K562 (cell line): ENCODE measurements around the gene NDUFA13. TPM values are rescaled to one million over a fixed set of nuclear protein-coding genes. Genes with fewer than 3 reads are reported as not detected.

Experiments
- ATF7 ChIP-seq: fragments of 450-650 bp; IDR thresholded peaks from 2 replicates; pipeline ENCODE4 v1.7.1; 2014; ENCODE audit warnings: mild to moderate bottlenecking, moderate library complexity
- HNRNPLL ChIP-seq: fragments of 200-400 bp; formaldehyde crosslinking; IDR thresholded peaks from 2 replicates; pipeline ENCODE4 v1.6.1; 2017; ENCODE audit warnings: low read length, low read depth, mild to moderate bottlenecking; ENCODE audit not compliant: poor library complexity, severe bottlenecking
- JUNB ChIP-seq: fragments of 450-650 bp; formaldehyde crosslinking; conservative IDR thresholded peaks from 2 replicates; pipeline ENCODE4 v1.4.0; 2020; ENCODE audit warnings: mild to moderate bottlenecking
- KLF1 ChIP-seq: fragments of 450-650 bp; IDR thresholded peaks from 2 replicates; pipeline ENCODE4 v1.6.1; 2016; ENCODE audit warnings: missing genetic modification characterization, missing compliant biosample characterization
- MAZ ChIP-seq, 2 experiments: fragments of 450-650 bp in 1 of 2; sonication (generic) in 1 of 2; formaldehyde crosslinking; IDR thresholded peaks in 1 of 2; conservative IDR thresholded peaks in 1 of 2; 2 replicates each; pipeline versions ENCODE4 v1.4.0 to v1.5.0; 2020; ENCODE audit warnings: mild to moderate bottlenecking in 1 of 2, missing genetic modification reagents in 1 of 2
- MCM7 ChIP-seq, 2 experiments: fragments of 450-650 bp; IDR thresholded peaks; 2 replicates each; pipeline ENCODE4 v1.6.1; 2016 to 2018
- NFIX ChIP-seq: fragments of 250-450 bp; sonication (Bioruptor Pico); IDR thresholded peaks from 2 replicates; pipeline ENCODE4 v1.4.0; 2020; ENCODE audit warnings: low read depth, mild to moderate bottlenecking, moderate library complexity
- NFYB ChIP-seq: IDR thresholded peaks from 2 replicates; pipeline ENCODE4 v1.6.1; 2011; ENCODE audit warnings: mild to moderate bottlenecking, moderate library complexity; ENCODE audit not compliant: insufficient read length; ENCODE audit errors: extremely low read depth
- OTX1 ChIP-seq: fragments of 450-650 bp; formaldehyde crosslinking; IDR thresholded peaks from 2 replicates; pipeline ENCODE4 v1.4.0; 2022; ENCODE audit warnings: mild to moderate bottlenecking
- PHTF2 ChIP-seq: fragments of 250-450 bp; sonication (Bioruptor Pico); IDR thresholded peaks from 2 replicates; pipeline ENCODE4 v1.5.0; 2021; ENCODE audit warnings: mild to moderate bottlenecking
- SIN3A ChIP-seq, 2 experiments: fragments of 150-350 bp in 1 of 2; IDR thresholded peaks; 2 replicates each; pipeline ENCODE4 v1.6.1; 2011 to 2016; ENCODE audit warnings: borderline replicate concordance in 2 of 2, low read depth in 2 of 2, low read length in 2 of 2, mild to moderate bottlenecking in 2 of 2, moderate library complexity in 2 of 2; ENCODE audit not compliant: control insufficient read depth in 1 of 2
- STAG1 ChIP-seq: sonication (generic); formaldehyde crosslinking; IDR thresholded peaks from 2 replicates; pipeline ENCODE4 v1.5.0; 2020; ENCODE audit warnings: missing genetic modification reagents, borderline replicate concordance
- XRCC5 ChIP-seq: fragments of 200-400 bp; formaldehyde crosslinking; IDR thresholded peaks from 2 replicates; pipeline ENCODE4 v1.6.1; 2017; ENCODE audit warnings: low read depth, mild to moderate bottlenecking, low read length
- YBX1 ChIP-seq: fragments of 450-650 bp; IDR thresholded peaks from 2 replicates; pipeline ENCODE4 v1.7.1; 2016; ENCODE audit warnings: mild to moderate bottlenecking
- ZBTB17 ChIP-seq: fragments of 450-650 bp; formaldehyde crosslinking; IDR thresholded peaks from 2 replicates; pipeline ENCODE4 v1.4.0; 2020; ENCODE audit warnings: mild to moderate bottlenecking
- ZFP30 ChIP-seq: fragments of 250-450 bp; sonication (Bioruptor Pico); IDR thresholded peaks from 2 replicates; pipeline ENCODE4 v1.8.0; 2022; ENCODE audit warnings: moderate library complexity, mild to moderate bottlenecking, inconsistent platforms, borderline replicate concordance
- ZNF133 ChIP-seq: fragments of 250-450 bp; sonication (Bioruptor Pico); IDR thresholded peaks from 2 replicates; pipeline ENCODE4 v1.4.0; 2020; ENCODE audit warnings: mild to moderate bottlenecking
- polyA plus RNA-seq, 8 experiments: library from polyadenylated mRNA; depleted of rRNA in 4 of 8; stranded (reverse) in 5 of 8; unstranded in 3 of 8; fragments of >200 nt; fragmentation: Nextera tagmentation in 2 of 8; fragmentation: Illumina TruSeq in 1 of 8; extraction: Ambion mirVana in 2 of 8; extraction: Trizol in 1 of 8; gene quantifications; 2 replicates each; pipeline versions ENCODE4 v1.2.1 to v1.2.3, GENCODE V29; 2011 to 2014; ENCODE audit warnings: inconsistent platforms in 1 of 8, missing spikeins in 1 of 8
- total RNA-seq, 7 experiments: library from RNA; depleted of rRNA in 6 of 7; stranded (reverse); fragments of >200 nt in 6 of 7; fragmentation: Illumina TruSeq in 2 of 7; extraction: Trizol in 2 of 7; gene quantifications; 2 replicates each; pipeline versions ENCODE4 v1.2.1 to v1.2.3, GENCODE V29; 2011 to 2021; ENCODE audit warnings: low replicate concordance in 1 of 7
- TF ChIP-seq, protein P1 (sequence below): sonication (generic); formaldehyde crosslinking; IDR thresholded peaks from 2 replicates; pipeline ENCODE4 v1.8.0; 2022; ENCODE audit warnings: missing genetic modification reagents, mild to moderate bottlenecking, borderline replicate concordance
- TF ChIP-seq, protein P2 (sequence below): sonication (generic); formaldehyde crosslinking; IDR thresholded peaks from 2 replicates; pipeline ENCODE4 v1.8.1; 2023; ENCODE audit warnings: mild to moderate bottlenecking, missing genetic modification reagents

The NDUFA13 gene
- total and polyA plus RNA-seq, 9 of the 15 experiments (the other 6 are each of a cell fraction or from before 2014, with no cell fraction given), result 146 to 596 (median 429) TPM

DNA sequence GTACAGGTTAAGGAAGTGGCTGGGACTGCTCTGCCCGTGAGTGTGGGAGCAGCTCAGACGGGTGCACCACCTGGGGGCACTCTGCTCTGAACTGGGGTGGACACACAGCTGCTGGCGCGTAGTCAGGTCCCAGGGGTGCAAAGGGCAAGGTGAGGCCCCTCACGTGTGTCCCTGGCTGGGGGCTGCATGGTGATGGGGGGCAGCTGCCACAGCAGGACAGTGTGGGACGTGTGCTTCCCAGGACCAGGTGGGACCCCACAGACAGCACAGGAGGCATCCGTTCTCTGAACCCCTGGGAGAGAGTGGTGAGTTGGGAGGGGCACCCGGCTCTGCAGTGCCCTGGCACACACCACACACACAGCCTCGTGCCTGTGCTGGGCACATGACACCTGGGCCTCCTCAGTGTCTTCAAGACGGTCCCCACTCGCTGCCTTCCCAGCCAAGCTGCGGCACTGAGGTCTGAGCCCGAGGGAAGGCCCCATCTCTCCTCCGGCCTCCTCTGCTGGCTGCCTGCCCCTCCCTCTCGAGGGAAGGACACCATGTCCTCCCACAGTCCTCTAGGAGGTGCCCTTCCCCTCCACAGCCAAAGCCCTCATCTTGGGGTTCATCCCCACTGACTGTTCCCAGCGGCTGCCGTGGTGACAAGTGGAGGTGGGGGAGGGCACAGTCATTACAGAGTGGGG lies 46.8 kb downstream of the NDUFA13 start (continued):
- peak in 1 of 2 experiments; percentile 73; a peak in 2 of 4 replicates for TF ChIP-seq MAZ (CRISPR knock-in tag; conservative IDR thresholded peaks at IDR 0.05 in 1 of 2, IDR thresholded peaks at IDR 0.05 in 1 of 2)
- TF ChIP-seq XRCC5, result no peak
- no peak for TF ChIP-seq JUNB
- no peak for TF ChIP-seq NFYB
- TF ChIP-seq HNRNPLL, result no peak
- TF ChIP-seq OTX1 (CRISPR knock-in tag), result no peak
- TF ChIP-seq ATF7, result no peak
- TF ChIP-seq NFIX (CRISPR knock-in tag), result no peak
- TF ChIP-seq MCM7 (IDR thresholded peaks at IDR 0.05), result no peak
- TF ChIP-seq KLF1, result no peak
- TF ChIP-seq STAG1 (CRISPR knock-in tag), result peak; percentile 51; the same call in 1 of the 2 replicates
- TF ChIP-seq, protein P1, sequence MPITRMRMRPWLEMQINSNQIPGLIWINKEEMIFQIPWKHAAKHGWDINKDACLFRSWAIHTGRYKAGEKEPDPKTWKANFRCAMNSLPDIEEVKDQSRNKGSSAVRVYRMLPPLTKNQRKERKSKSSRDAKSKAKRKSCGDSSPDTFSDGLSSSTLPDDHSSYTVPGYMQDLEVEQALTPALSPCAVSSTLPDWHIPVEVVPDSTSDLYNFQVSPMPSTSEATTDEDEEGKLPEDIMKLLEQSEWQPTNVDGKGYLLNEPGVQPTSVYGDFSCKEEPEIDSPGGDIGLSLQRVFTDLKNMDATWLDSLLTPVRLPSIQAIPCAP (CRISPR knock-in tag), result no peak
- TF ChIP-seq ZBTB17, result no peak
- TF ChIP-seq, protein P2, sequence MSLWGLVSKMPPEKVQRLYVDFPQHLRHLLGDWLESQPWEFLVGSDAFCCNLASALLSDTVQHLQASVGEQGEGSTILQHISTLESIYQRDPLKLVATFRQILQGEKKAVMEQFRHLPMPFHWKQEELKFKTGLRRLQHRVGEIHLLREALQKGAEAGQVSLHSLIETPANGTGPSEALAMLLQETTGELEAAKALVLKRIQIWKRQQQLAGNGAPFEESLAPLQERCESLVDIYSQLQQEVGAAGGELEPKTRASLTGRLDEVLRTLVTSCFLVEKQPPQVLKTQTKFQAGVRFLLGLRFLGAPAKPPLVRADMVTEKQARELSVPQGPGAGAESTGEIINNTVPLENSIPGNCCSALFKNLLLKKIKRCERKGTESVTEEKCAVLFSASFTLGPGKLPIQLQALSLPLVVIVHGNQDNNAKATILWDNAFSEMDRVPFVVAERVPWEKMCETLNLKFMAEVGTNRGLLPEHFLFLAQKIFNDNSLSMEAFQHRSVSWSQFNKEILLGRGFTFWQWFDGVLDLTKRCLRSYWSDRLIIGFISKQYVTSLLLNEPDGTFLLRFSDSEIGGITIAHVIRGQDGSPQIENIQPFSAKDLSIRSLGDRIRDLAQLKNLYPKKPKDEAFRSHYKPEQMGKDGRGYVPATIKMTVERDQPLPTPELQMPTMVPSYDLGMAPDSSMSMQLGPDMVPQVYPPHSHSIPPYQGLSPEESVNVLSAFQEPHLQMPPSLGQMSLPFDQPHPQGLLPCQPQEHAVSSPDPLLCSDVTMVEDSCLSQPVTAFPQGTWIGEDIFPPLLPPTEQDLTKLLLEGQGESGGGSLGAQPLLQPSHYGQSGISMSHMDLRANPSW (CRISPR knock-in tag), result no peak
- TF ChIP-seq PHTF2, result no peak
- TF ChIP-seq ZNF133 (CRISPR knock-in tag), result no peak
- TF ChIP-seq ZFP30, result no peak
- no peak for TF ChIP-seq SIN3A (IDR thresholded peaks at IDR 0.05; ENCODE audit: borderline replicate concordance in 2 of 2, control insufficient read depth in 1 of 2, low read depth in 2 of 2, low read length in 2 of 2)
- TF ChIP-seq YBX1, result no peak
- TF ChIP-seq, all 486 proteins: peak for 6
